ENCODE measurements around the gene FAM131C.
"Not testable (repeated sequence)": the region's sequence is repeated elsewhere in the genome, so short reads cannot be mapped to it uniquely, and the experiment has no call there.

The FAM131C gene

GRCh38 chr1:16066245-16066644, 7.2 kb downstream of the FAM131C start:
- no peak for DNase-seq (ENCODE audit: low spot score)
- no peak overlapping the region for H3K4me3 ChIP-seq
- no peak overlapping the region for H3K27ac ChIP-seq
- no peak for TF ChIP-seq CTCF (IDR thresholded peaks at IDR 0.05)

- no peak overlapping the region for H3K4me3 ChIP-seq
- no peak overlapping the region for H3K27ac ChIP-seq
- no peak for DNase-seq (ENCODE audit: low spot score)
- no peak for TF ChIP-seq CTCF (IDR thresholded peaks at IDR 0.05)
These were observed 8.2 kb downstream of the FAM131C start for GRCh38 chr1:16065269-16065576.

GRCh38 chr1:16064536-16065268, 8.7 kb downstream of the FAM131C start:
- TF ChIP-seq CTCF (IDR thresholded peaks at IDR 0.05), result no peak
- Histone ChIP-seq H3K27ac (no peak overlapping the region), H3K4me3 (no peak overlapping the region)
- DNase-seq (ENCODE audit: low spot score), result no peak

- no peak for DNase-seq (ENCODE audit: low spot score)
- TF ChIP-seq CTCF (IDR thresholded peaks at IDR 0.05), result no peak
- H3K27ac ChIP-seq, result no peak overlapping the region
These were observed 9.5 kb downstream of the FAM131C start for GRCh38 chr1:16063921-16064320.

GRCh38 chr1:16063226-16063829, 10.1 kb downstream of the FAM131C start:
- Histone ChIP-seq H3K4me3 (no peak overlapping the region), H3K27ac (no peak overlapping the region)
- TF ChIP-seq CTCF (IDR thresholded peaks at IDR 0.05), result no peak
- DNase-seq (ENCODE audit: low spot score), result no peak

More at GRCh38 chr1:16063921-16064320, 9.5 kb downstream of the FAM131C start:
- no peak overlapping the region for H3K4me3 ChIP-seq

GRCh38 chr1:16062687-16063075, 10.8 kb downstream of the FAM131C start:
- not testable (repeated sequence) for H3K4me3 ChIP-seq; H3K27ac ChIP-seq; DNase-seq (ENCODE audit: low spot score)

GRCh38 chr1:16061989-16062686, 11.3 kb downstream of the FAM131C start:
- not testable (repeated sequence) for H3K27ac ChIP-seq; H3K4me3 ChIP-seq; DNase-seq (ENCODE audit: low spot score)

- H3K27ac ChIP-seq, result no peak overlapping the region
- no peak for TF ChIP-seq CTCF (IDR thresholded peaks at IDR 0.05)
These were observed 12.2 kb downstream of the FAM131C start for GRCh38 chr1:16061266-16061665.

GRCh38 chr1:16058394-16059120, 14.9 kb downstream of the FAM131C start:
- H3K4me3 ChIP-seq; DNase-seq (ENCODE audit: low spot score); H3K27ac ChIP-seq: not testable (repeated sequence)

More at GRCh38 chr1:16061266-16061665, 12.2 kb downstream of the FAM131C start:
- H3K4me3 ChIP-seq, result no peak overlapping the region
- DNase-seq (ENCODE audit: low spot score), result no peak

GRCh38 chr1:16057314-16057915, 16.0 kb downstream of the FAM131C start:
- H3K27ac ChIP-seq; H3K4me3 ChIP-seq; DNase-seq (ENCODE audit: low spot score): not testable (repeated sequence)
